Measurements from ENCODE around the gene KRTAP5-11.
"Not testable (repeated sequence)": the region's sequence is repeated elsewhere in the genome, so short reads cannot be mapped to it uniquely, and the experiment has no call there.

KRTAP5-11 gene, protein sequence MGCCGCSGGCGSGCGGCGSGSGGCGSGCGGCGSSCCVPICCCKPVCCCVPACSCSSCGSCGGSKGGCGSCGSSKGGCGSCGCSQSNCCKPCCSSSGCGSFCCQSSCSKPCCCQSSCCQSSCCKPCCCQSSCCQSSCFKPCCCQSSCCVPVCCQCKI

DNA sequence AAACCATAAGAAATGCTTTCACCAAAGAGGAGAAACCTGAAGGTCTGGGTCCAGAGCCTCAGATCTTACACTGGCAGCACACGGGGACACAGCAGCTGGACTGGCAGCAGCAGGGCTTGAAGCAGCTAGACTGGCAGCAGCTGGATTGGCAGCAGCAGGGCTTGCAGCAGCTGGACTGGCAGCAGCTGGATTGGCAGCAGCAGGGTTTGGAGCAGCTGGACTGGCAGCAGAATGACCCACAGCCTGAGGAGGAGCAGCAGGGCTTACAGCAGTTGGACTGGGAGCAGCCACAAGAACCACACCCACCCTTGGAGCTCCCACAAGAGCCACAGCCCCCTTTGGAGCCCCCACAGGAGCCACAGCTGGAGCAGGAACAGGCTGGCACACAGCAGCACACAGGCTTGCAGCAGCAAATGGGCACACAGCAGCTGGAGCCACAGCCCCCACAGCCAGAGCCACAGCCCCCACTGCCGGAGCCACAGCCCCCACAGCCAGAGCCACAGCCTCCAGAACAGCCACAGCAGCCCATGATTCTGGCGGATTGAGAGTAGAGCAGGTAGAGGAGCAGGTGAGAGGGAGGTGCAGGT is at the start of gene KRTAP5-11:
TSS of gene KRTAP5-11 (minus strand) at position 567 of the 587 bp plus-strand sequence. CDS start at position 529, 38 bp downstream.
- DNase-seq = no peak

DNA sequence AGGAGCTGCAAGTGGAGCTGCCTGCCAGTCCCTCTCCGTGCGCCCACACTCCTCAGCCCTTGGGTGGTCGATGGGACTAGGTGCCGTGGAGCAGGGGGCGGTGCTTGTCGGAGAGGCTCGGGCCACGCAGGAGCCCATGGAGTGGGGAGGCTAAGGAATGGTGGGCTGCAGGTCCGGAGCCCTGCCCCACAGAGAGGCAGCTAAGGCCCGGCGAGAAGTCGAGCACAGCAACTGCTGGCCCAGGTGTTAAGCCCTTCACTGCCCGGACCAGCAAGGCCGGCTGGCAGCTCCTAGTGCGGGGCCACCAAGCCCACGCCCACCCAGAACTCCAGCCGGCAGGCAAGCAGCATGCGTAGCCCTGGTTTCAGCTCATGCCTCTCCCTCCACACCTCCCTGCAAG is 48.9 kb upstream of the KRTAP5-11 start:
- DNase-seq = not testable (repeated sequence)

DNA sequence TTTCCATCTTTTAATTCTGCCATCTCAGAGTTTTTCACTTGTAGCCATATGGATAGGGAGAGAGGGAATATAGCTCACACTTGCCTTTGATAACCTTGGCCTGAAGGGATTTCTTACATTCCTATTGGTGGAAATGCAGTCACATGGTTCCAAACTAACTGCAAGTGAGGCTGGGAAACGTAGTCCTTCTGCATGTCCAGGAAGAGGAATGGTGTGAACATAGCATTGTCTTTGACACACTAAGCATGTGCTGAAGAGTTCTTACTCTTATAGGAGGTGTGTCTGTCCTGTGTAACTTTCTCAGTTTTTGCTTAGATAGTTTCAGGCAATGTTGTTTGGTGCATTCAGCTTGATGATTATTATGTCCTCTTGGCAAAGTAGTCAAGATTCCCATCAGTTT is 47.4 kb upstream of the KRTAP5-11 start:
- DNase-seq = not testable (repeated sequence)

DNA sequence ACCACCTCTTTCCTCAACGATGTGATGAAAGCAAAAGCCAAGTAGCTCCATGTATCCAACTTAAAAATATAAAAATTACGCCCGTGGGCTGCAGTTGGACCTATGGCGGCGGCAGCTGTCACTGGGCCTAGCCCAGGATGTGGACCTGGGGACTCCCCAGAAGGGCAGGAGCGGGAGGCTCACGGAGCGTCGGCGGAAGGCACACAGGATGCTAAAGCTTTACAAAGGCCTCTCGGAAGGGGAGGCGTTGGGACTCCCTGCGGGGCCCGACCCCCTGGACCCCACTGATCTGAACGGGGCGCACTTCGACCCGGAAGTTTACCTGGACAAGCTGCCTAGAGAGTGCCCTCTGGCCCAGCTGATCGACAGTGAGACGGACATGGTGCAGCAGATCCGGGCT is 46.3 kb upstream of the KRTAP5-11 start:
- not testable (repeated sequence) for DNase-seq

DNA sequence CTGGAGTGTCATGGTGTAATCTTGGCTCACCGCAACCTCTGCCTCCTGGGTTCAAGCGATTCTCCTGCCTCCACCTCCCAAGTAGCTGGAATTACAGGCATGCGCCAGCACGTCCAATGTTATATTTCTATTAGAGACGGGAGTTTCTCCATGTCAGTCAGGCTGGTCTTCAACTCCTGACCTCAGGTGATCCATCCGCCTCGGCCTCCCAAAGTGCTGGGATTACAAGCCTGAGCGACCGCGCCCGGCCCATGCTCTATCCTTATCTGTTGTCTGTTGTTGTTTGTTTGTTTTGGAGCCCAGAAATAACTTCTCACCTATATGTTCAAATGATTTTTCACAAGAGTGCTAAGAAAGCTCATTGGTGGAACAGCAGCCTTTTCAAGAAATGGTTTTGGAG is 40.6 kb upstream of the KRTAP5-11 start:
- DNase-seq = not testable (repeated sequence)

DNA sequence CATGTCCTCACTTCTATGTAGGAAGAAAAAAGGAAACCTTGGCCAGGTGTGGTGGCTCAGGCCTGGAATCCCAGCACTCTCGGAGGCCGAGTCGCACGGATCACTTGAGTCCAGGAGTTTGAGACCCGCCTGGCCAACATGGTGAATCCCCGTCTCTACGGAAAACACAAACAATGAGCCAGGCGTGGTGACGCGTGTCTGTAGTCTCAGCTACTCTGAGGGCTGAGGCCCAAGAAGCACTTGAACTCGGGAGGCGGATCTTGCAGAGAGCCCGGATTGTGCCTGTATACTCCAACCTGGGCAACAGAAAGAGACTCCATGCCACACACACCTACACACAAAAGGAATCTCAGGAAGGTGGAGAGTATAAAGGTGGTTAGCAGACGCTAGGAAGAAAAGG is 39.9 kb upstream of the KRTAP5-11 start:
- not testable (repeated sequence) for DNase-seq

DNA sequence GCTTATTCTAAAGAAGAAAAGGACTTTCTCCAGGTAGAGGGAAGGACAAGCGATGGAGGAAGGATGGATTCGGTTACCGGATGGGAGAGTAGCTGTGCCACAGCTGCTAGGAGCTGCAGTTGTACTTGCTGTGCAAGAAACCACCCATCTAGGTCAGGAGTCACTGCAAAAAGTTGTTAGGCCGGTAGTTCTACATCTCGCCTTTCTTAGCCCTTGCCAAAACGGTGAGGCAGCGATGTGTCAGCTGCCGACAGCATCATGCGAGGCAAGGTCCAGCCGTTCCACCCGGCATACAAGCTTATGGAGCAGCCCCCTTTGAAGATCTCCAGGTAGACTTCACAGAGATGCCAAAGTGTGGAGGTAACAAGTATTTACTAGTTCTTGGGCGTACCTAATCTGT is 32.3 kb upstream of the KRTAP5-11 start:
- DNase-seq = not testable (repeated sequence)

DNA sequence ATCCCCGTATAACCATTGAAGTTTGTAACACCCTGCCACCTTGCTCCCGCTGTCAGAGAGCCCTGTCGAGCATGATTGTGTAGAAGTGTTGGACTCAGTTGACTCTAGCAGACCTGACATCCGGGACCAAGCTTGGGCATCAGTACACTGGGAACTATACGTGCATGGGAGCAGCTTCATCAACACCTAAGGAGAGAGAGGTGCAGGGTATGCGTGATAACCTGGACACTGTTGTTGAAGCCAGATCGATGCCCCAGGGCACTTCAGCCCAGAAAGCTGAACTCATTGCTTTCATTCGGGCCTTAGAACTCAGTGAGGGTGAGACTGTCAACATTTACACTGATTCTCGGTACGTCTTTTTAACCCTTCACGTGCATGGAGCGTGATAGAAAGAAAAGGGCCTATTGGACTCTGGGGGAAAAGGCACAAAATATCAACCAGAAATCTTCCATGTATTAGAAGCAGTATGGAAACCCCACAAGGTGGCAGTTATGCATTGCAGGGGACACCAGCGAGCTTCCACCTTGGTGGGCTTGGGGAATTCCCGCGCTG is 31.8 kb upstream of the KRTAP5-11 start:
- not testable (repeated sequence) for DNase-seq

DNA sequence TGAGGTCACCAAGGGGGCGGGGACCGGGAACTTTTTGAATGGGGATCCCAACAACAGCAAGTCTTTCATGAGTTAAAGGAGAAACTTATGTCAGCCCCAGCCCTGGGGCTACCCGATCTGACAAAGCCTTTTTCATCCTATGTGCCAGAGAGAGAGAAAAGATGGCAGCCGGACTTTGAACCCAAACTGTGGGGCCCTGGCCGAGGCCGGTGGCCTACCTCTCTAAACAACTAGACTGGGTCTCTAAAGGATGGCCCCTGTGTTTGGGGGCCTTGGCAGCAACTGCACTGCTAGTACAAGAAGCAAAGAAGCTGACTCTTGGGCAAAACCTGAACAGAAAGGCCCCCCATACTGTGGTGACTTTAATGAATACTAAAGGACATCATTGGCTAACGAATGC is 31.3 kb upstream of the KRTAP5-11 start:
- DNase-seq = not testable (repeated sequence)

DNA sequence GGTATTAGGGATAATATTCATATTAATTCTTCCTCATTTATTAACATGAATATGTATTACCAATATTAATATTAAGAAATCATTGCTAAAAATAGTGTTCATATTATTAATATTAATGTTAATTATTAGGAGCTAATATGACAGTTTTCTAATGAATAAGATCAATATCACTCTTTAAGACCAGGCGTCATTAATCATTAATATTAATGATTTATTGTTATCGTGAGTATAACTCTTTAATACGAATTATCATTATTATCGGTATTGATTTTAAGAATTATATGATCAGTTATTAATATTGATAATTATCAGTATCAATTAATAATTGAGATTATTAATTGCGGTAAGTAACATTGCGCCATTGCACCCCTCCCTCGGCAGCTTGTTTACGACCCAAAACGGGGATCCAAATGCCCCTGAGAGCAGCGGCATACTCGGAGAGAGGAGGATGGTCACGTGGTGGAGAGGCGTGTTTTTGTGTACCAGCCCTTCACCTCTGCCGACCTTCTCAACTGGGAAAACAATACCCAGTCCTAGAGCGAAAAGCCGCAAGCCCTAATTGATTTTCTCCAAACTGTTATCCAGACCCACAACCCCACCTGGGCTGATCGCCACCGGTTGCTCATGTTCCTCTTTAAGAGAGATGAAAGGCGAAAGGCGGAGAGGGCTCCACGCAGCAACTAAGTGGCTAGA is 28.7 kb upstream of the KRTAP5-11 start:
- not testable (repeated sequence) for DNase-seq

DNA sequence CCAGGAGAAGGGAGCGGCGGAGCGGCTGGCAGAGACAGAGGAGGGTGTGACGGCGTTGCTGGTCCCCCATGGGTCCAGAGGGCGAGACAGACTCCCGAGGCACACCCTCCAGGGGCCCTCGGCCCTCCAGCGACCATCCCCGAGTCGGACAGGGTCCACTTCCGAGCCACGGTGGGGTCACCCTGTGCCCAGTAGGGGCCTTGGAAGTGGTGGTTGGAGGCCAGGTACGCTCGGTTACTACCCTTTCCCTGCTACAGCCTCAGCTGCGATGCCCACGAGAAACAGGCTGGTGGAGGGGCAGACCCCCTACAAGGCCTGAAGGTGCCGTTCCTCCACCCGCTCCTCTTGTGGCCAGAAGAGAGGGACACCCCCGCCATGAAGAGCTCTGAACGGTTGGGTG is 25.6 kb upstream of the KRTAP5-11 start:
- DNase-seq = not testable (repeated sequence)

DNA sequence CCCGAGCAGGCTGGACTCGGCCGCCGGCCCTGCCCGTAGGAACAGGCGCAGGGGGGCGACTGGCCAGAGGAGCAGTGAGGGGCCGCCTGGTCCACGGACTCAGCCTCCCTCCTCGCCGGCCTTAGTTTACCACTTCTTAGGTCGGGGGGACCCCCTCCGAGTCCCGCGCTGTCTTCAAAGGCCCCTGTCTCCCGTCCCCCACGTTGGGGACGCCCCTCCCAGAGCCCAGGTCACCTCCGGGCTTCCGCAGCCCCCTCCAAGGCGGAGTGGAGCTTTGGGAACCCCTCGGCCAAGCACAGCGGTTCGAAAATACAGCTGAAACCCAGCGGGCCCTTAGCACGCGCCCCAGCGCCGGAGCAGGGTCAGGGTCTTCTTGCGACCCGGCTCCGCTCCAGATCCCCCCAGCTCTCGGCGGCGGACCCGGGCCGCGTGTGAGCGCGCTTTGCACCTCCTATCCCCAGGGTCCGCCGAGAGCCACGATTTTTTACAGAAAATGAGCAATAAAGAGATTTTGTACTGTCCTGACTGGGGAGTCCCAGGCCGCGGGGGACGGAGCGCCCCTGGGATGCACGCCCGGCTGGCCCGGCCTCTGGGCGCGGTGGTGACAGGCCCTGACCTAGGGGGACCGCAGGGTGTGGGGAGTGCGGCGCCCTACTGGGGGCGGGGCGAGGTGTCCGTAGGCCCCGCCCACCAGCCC is 25.0 kb upstream of the KRTAP5-11 start:
- DNase-seq = not testable (repeated sequence)

DNA sequence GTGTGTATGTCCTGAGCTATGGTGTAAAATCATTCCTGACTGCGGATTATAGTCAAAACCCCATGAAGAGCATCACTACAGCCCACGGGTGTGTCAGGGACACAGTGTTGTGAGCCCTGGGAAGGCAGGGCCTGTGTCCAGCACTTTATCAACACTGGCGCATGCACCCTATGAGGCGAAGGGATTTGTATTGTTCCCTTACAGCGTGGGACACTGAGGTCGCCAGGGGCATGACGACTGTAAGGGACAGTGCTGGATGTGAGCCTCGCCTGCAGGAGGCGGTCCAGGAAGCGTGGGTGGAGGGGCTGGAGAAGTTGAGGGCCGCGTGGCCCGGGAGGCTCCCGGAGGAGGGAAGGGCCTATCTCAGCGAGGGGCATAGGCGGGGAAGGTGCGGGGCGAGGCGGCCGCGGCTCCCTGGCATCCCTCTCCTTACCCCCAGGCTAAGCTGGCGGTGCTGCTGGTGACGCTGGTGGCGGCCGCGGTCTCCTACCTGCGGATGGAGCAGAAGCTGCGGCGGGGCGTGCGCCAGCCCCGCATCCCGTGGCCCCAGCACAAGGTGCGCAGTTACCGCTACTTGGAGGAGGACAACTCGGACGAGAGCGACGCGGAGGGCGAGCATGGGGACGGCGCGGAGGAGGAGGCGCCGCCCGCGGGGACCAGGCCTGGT is 24.3 kb upstream of the KRTAP5-11 start:
- DNase-seq = not testable (repeated sequence)

DNA sequence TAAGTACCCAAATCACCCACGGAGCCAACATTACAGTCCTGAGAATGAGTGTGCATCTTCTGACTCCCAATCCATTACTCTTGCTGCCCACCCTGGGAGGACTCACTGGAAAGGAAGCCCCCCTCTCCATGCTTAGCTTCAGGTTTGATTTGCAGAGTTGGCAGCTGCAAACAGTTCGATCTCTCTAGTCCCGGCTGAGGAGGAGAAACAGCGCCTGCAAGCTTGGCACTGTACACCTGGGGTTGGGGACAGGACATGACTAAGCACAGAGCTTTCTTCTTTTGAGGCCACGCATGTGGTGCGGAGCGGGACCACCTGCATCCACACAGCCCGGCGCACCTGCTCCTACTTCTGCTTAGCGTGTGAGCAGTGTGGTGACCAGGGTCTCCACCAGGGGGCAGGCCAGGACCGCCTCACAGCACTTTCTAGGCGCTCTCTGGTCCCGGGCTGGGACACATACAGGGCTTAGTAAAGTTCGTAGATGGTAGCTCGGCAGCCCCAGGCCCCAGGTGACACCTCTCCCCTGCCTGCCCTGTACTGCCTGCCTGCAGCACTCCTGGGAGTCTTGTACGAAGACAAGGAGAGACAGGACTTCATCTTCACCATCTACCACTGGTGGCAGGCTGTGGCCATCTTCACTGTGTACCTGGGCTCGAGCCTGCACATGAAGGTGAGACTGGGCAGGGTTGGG is 22.3 kb upstream of the KRTAP5-11 start:
- DNase-seq = not testable (repeated sequence)

DNA sequence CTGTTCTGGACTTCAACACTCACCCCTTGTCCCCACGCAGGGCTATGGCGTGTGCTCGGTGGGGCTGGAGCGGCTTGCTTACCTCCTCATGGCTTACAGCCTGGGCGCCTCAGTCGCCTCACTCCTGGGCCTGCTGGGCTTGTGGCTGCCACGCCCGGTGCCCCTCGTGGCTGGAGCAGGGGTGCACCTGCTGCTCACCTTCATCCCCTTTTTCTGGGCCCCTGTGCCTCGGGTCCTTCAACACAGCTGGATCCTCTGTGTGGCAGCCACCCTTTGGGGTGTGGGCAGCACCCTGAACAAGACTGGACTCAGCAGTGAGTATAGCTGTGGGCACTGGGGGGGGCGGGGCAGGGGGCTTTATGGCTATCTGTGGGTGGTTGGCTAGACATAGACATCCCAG is 20.5 kb upstream of the KRTAP5-11 start:
- DNase-seq = not testable (repeated sequence)

DNA sequence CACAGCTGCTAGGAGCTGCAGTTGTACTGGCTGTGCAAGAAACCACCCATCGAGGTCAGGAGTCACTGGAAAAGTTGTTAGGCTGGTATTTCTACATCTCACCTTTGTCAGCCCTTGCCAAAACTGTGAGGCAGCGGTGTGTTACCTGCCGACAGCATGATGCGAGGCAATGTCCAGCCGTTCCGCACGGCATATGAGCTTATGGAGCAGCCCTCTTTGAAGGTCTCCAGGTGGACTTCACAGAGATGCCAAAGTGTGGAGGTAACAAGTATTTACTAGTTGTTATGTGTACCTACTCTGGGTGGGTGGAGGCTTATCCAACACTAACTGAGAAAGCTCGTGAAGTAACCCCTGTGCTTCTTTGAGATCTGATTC is 6.9 kb upstream of the KRTAP5-11 start:
- not testable (repeated sequence) for DNase-seq

DNA sequence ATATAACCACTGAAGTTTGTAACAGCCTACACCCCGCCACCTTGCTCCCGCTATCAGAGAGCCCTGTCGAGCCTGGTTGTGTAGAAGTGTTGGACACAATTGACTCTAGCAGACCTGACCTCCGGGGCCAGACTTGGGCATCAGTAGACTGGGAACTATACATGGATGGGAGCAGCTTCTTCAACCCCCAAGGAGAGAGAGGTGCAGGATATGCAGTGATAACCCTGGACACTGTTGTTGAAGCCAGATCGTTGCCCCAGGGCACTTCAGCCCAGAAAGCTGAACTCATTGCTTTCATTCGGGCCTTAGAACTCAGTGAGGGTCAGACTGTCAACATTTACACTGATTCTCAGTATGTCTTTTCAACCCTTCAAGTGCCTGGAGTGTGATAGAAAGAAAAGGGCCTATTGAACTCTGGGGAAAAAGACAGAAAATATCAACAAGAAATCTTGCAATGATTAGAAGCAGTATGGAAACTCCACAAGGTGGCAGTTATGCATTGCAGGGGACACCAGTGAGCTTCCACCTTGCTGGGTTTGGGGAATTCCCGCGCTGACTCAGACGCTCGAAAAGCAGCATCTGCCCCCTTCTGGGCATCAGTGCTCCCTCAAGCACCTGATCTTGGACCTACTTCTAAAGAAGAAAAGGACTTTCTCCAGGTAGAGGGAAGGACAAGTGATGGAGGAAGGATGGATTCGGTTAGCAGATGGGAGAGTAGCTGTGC is 6.3 kb upstream of the KRTAP5-11 start:
- not testable (repeated sequence) for DNase-seq

DNA sequence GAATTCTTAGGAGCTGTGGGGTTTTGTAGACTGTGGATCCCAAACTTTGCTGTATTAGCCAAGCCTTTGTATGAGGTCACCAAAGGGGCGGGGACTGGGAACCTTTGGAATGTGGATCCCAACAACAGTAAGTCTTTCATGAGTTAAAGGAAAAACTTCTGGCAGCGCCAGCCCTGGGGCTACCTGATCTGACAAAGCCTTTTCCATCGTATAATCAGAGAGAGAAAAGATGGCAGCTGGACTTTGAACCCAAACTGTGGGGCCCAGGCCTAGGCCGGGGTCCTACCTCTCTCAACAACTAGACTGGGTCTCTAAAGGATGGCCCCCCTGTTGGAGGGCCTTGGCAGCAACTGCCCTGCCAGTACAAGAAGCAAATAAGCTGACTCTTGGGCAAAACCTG is 5.6 kb upstream of the KRTAP5-11 start:
- not testable (repeated sequence) for DNase-seq

DNA sequence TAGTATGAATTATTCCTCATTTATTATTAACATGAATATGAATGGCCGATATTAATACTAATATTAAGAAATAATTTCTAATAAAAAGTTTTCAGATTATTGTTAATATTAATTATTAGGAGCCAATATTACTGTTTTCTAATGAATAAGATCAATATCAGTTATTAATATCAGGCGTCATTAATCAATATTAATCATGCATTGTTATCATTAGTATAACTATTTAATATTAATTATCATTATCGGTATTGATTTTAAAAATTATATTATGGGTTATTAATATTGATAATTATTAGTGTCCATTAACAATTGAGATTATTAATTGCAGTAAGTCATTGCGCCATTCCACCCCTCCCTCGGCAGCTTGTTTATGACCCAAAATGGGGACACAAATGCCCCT is 3.0 kb upstream of the KRTAP5-11 start:
- not testable (repeated sequence) for DNase-seq

DNA sequence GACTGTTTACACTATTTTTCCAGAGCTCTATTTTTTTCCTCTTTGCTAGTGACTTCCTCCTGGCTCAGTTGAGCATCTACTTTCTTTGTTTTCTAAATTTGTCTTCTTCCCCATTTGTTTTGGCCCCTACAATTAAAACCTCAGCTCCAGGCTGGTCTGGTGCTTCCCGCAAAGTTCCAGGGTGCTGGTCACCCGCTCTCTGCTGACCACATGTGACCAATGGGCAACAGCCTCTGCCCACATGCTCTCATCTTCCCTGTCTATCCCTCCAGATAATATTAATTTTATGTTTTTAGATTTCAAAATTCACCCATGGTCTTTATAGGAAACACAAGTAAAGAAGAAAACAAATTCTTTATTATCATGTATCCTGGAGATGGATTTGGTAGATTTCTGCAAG is 294 bp upstream of the KRTAP5-11 start:
- DNase-seq = not testable (repeated sequence)

DNA sequence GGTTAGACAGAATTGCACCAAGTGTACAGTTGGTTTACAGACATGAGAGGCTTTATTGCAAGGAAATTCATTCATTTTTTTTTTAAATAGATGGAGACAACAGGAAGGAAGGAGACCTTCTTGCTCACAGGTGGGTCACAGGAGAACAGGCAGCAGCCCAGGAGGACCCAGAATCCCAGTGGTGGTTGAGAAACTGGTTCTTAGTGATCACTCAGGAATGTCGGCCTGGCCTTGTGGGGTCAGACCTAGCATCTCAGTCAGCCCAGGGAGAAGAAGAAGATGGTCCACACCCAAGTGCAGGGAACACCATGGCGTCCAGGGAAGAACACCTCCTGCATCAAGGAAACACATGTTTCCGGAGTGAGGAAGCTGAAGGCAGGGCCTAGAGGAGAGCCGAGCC is 849 bp downstream of the KRTAP5-11 start:
- no peak for DNase-seq
